SK-N-SH (cell line): ENCODE measurements around the gene SPTAN1. TPM values are rescaled to one million over a fixed set of nuclear protein-coding genes. Genes with fewer than 3 reads are reported as not detected.

Experiments
- CTCF ChIA-PET: fragments of 300-600, 350-600 bp; formaldehyde crosslinking; extraction: SDS; loops from one replicate; lab custom pipeline; 2021; lab: Yijun Ruan, JAX
- POLR2A ChIA-PET: fragments of 350-600 bp; sonication (Branson Sonifier 250); formaldehyde crosslinking; extraction: SDS; loops from one replicate; lab custom pipeline; 2020; ENCODE audit warnings: antibody characterized with exemption, inconsistent platforms; lab: Yijun Ruan, JAX
- DNase-seq: peaks from one replicate; pipeline ENCODE4 v3.0.0; 2012
- H2AFZ ChIP-seq: fragments of 200-600 bp; sonication (generic); 2 replicates; pipeline ENCODE4 v1.8.1; 2016; ENCODE audit warnings: antibody characterized with exemption, mild to moderate bottlenecking, low read depth
- H3F3A ChIP-seq: fragments of 200-600 bp; sonication (generic); replicated peaks from 2 replicates; pipeline ENCODE3; 2016; ENCODE audit warnings: antibody characterized with exemption, mild to moderate bottlenecking; ENCODE audit not compliant: insufficient read depth
- H3K27ac ChIP-seq, 2 experiments: fragments of 200-500 bp in 1 of 2; fragments of 200-600 bp in 1 of 2; sonication (Bioruptor generic) in 1 of 2; sonication (generic), shearing (Covaris generic) in 1 of 2; 2 replicates each; pipeline versions ENCODE4 v1.5.1 to v1.6.1; 2014 to 2016; ENCODE audit warnings: low read depth in 2 of 2, inconsistent platforms in 1 of 2, low read length in 1 of 2, mild to moderate bottlenecking in 1 of 2, mixed read lengths in 1 of 2
- H3K27me3 ChIP-seq: fragments of 200-600 bp; sonication (generic), shearing (Covaris generic); 2 replicates; pipeline ENCODE4 v1.6.1; 2016; ENCODE audit warnings: mixed run types; ENCODE audit not compliant: insufficient read depth
- H3K36me3 ChIP-seq, 2 experiments: fragments of 200-500 bp in 1 of 2; fragments of 200-600 bp in 1 of 2; sonication (Bioruptor generic) in 1 of 2; sonication (generic) in 1 of 2; replicated peaks in 1 of 2; 2 replicates each; pipeline versions ENCODE3 to v1.5.1; 2014 to 2016; ENCODE audit warnings: low read length in 1 of 2, mild to moderate bottlenecking in 1 of 2; ENCODE audit not compliant: insufficient read depth in 2 of 2, control insufficient read depth in 1 of 2
- H3K4me1 ChIP-seq, 2 experiments: fragments of 200-500 bp in 1 of 2; fragments of 200-600 bp in 1 of 2; sonication (Bioruptor generic) in 1 of 2; sonication (generic), shearing (Covaris generic) in 1 of 2; 2 replicates each; pipeline versions ENCODE4 v1.5.1 to v1.6.1; 2014 to 2016; ENCODE audit warnings: low read depth in 1 of 2, low read length in 1 of 2, mixed run types in 1 of 2; ENCODE audit not compliant: insufficient read depth in 2 of 2, control insufficient read depth in 1 of 2
- H3K4me2 ChIP-seq: fragments of 200-600 bp; sonication (generic), shearing (Covaris generic); 2 replicates; pipeline ENCODE4 v1.6.1; 2017; ENCODE audit warnings: mixed run types
- H3K4me3 ChIP-seq, 2 experiments: fragments of 200-500 bp in 1 of 2; fragments of 200-600 bp in 1 of 2; sonication (Bioruptor generic) in 1 of 2; sonication (generic), shearing (Covaris generic) in 1 of 2; 2 replicates each; pipeline versions ENCODE4 v1.5.1 to v1.8.1; 2014 to 2016; ENCODE audit warnings: low read depth in 2 of 2, inconsistent platforms in 1 of 2, low read length in 1 of 2, mild to moderate bottlenecking in 1 of 2, mixed read lengths in 1 of 2, moderate library complexity in 1 of 2
- H3K79me2 ChIP-seq: fragments of 200-600 bp; sonication (generic); 2 replicates; pipeline ENCODE4 v1.8.1; 2017; ENCODE audit warnings: mild to moderate bottlenecking; ENCODE audit not compliant: insufficient read depth
- H3K9ac ChIP-seq: fragments of 200-600 bp; sonication (generic); 2 replicates; pipeline ENCODE4 v1.6.1; 2017; ENCODE audit warnings: mixed run types
- H3K9me2 ChIP-seq: fragments of 200-600 bp; sonication (generic); 2 replicates; pipeline ENCODE4 v1.6.1; 2017; ENCODE audit warnings: mixed run types
- H3K9me3 ChIP-seq: fragments of 200-600 bp; sonication (generic); 2 replicates; pipeline ENCODE4 v1.6.1; 2017; ENCODE audit warnings: mixed run types, mild to moderate bottlenecking, moderate library complexity
- H4K20me1 ChIP-seq: fragments of 200-600 bp; sonication (generic); 2 replicates; pipeline ENCODE4 v1.6.1; 2017; ENCODE audit warnings: mild to moderate bottlenecking, mixed run types; ENCODE audit not compliant: insufficient read depth
- GATA2 ChIP-seq: sonication (generic); formaldehyde crosslinking; IDR thresholded peaks from 2 replicates; pipeline ENCODE4 v1.5.0; 2020; ENCODE audit warnings: mild to moderate bottlenecking, missing genetic modification reagents
- MAX ChIP-seq: IDR thresholded peaks from 2 replicates; pipeline ENCODE4 v1.4.0; 2012; ENCODE audit warnings: low read depth
- NRF1 ChIP-seq: IDR thresholded peaks from 2 replicates; pipeline ENCODE4 v1.6.1; 2012; ENCODE audit warnings: low read depth, mild to moderate bottlenecking, low read length
- REST ChIP-seq: IDR thresholded peaks from 2 replicates; pipeline ENCODE4 v1.6.1; 2012; ENCODE audit warnings: mild to moderate bottlenecking, low read depth, low read length, moderate library complexity
- SIN3A ChIP-seq: IDR thresholded peaks from 2 replicates; pipeline ENCODE4 v1.6.1; 2012; ENCODE audit warnings: low read depth, mild to moderate bottlenecking, low read length, moderate library complexity, borderline replicate concordance
- ZBTB33 ChIP-seq: IDR thresholded peaks from 2 replicates; pipeline ENCODE4 v1.4.0; 2012; ENCODE audit warnings: low read depth, borderline replicate concordance
- WGBS: methylation state at CpG from one replicate; pipeline ENCODE4 v1.1.6; 2017; ENCODE audit warnings: low lambda C conversion rate; 5-methylcytosine and 5-hydroxymethylcytosine counted together
- polyA plus RNA-seq, 3 experiments: library from polyadenylated mRNA; depleted of rRNA; stranded (reverse); fragments of >200 nt; gene quantifications; 2 replicates each; pipeline ENCODE4 v1.2.3, GENCODE V29; 2012

The SPTAN1 gene
- polyA plus RNA-seq, 1 of the 3 experiments (the other 2 are of a cell fraction), result 177 TPM

DNA sequence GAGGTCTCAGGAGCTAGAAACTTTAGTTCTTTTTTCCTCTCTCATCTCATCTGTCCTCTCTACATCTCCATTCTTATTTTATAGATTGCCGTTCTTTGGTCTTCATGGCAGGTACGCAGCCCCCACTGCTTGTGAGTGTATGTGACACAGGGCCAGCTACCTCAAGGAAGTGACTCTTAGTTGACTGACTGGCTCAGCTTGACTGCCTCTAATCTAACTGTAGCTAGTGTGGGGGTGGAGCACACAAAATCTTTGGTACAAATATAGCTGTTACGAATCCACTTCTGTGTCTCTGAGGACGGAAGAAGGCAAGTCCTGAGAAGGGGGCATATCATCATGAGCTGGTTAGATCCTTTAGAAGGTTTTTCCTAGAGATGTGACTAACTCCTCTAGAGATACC is 19.8 kb upstream of the SPTAN1 start:
- no peak for DNase-seq
- 97% methylated on average over 4 of the region's 4 CpGs for WGBS
- Histone ChIP-seq H3K4me3 (no peak overlapping the region), H3K36me3 (peaks cover 29 to 35% of the 10 kb centered on the region in 2 experiments), H3K9ac (no peak overlapping the region), H3K27ac (no peak overlapping the region), H3K4me2 (no peak overlapping the region), H3K9me3 (no peaks in the 10 kb centered on the region), H3K27me3 (no peaks in the 10 kb centered on the region), H3K9me2 (no peaks in the 10 kb centered on the region), H3K4me1 (no peaks in the 10 kb centered on the region), H3F3A (no peaks in the 10 kb centered on the region), H3K79me2 (no peaks in the 10 kb centered on the region), H4K20me1 (no peaks in the 10 kb centered on the region), H2AFZ (no peak overlapping the region)
- ChIA-PET POLR2A (no interaction called here), CTCF (no interaction called here)
- TF ChIP-seq MAX, result no peak
- no peak for TF ChIP-seq NRF1
- TF ChIP-seq GATA2 (CRISPR knock-in tag), result no peak

DNA sequence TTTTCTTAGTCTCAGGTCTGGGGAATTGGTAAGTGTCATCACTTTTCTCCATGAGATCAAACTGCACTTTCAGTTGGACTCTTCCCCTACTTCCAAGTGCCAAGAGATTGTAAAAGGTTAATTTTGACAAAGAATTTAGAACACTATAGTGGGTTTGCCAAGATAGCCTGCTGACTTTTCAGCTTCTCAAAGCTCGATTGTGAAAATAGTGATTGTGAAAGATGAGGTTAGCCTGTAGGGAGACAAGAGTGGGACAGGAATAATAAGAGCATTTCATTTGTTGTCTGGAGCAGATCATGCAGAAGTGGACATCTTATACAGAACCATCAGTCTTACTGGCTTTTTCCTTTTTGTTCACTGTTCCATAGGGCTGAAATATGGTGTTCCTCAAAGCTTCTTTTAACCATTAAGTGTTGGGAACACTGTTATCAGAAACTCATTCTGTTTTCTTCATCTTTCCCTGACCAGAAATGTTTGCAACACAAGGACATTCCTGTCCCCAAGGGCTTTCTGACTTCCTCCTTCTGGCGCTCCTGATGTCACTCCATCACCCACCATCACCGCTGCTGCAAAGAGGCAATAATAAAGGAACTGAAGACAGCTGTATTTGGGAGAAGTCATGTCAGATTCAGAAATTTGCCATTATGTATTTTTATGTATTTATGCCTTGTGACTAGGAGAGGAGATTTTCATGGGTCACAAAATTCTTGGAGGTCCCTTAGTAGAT is 11.6 kb upstream of the SPTAN1 start:
- H3K4me1 ChIP-seq, result no peaks in the 10 kb centered on the region
- peaks cover 38 to 47% of the 10 kb centered on the region in 2 experiments for H3K36me3 ChIP-seq
- H3K79me2 ChIP-seq, result no peaks in the 10 kb centered on the region
- no peak overlapping the region for H2AFZ ChIP-seq
- 96% methylated on average over 3 of the region's 3 CpGs for WGBS
- H3K27me3 ChIP-seq, result no peaks in the 10 kb centered on the region
- CTCF ChIA-PET, result interaction anchor here (2.4 kb wide), 1 partner anchor 10 kb away, joined by 10 read pairs; no protein-coding TSS in a partner anchor
- H3K4me3 ChIP-seq, result no peak overlapping the region
- no peaks in the 10 kb centered on the region for H3K9me3 ChIP-seq
- H3K4me2 ChIP-seq, result no peak overlapping the region
- H4K20me1 ChIP-seq, result no peaks in the 10 kb centered on the region
- no peak overlapping the region for H3K27ac ChIP-seq
- no peak overlapping the region for H3K9ac ChIP-seq
- no peaks in the 10 kb centered on the region for H3F3A ChIP-seq
- DNase-seq, result no peak
- TF ChIP-seq REST (no peak), ZBTB33 (no peak), SIN3A (no peak)
- no peaks in the 10 kb centered on the region for H3K9me2 ChIP-seq
- POLR2A ChIA-PET, result interaction anchor here (0.5 to 1.8 kb wide), 2 partner anchors 11 to 23 kb away, joined by 3 to 8 read pairs; partner anchors contain the start of gene SPTAN1
